NCI-H1048 (cell line): Measurements from ENCODE around the gene TRIM31.
A peak's percentile ranks its signal among the peaks of the same experiment; 100 is the strongest.

Experiments used
- DNase-seq: peaks from one replicate; lab custom pipeline; 2025; lab: John Stamatoyannopoulos, UW

Gene TRIM31

GRCh38 chr6:30112402-30112994 lies 392 bp downstream of the TRIM31 start:
- DNase-seq = no peak

GRCh38 chr6:30111266-30111856 lies 1.5 kb downstream of the TRIM31 start:
- DNase-seq = no peak

- DNase-seq = no peak
Measured at GRCh38 chr6:30104661-30105060, 8.2 kb downstream of the TRIM31 start.

GRCh38 chr6:30103872-30104179 lies 9.1 kb downstream of the TRIM31 start:
- DNase-seq = no peak

GRCh38 chr6:30102970-30103871 lies 9.7 kb downstream of the TRIM31 start:
- DNase-seq = peak; percentile 80

GRCh38 chr6:30102414-30102969 lies 10.4 kb downstream of the TRIM31 start:
- no peak for DNase-seq

GRCh38 chr6:30101444-30102413 lies 11.2 kb downstream of the TRIM31 start:
- DNase-seq = peak; percentile 45

GRCh38 chr6:30100585-30101443 lies 12.1 kb downstream of the TRIM31 start:
- DNase-seq = no peak

- DNase-seq = no peak
Measured at GRCh38 chr6:30100154-30100553, 12.7 kb downstream of the TRIM31 start.

GRCh38 chr6:30097902-30098768 lies 14.8 kb downstream of the TRIM31 start:
- no peak for DNase-seq

- DNase-seq = no peak
Measured at GRCh38 chr6:30096829-30097228, 16.1 kb downstream of the TRIM31 start.

GRCh38 chr6:30093951-30094661 lies 18.8 kb downstream of the TRIM31 start:
- DNase-seq = no peak

GRCh38 chr6:30092852-30093543 lies 19.9 kb downstream of the TRIM31 start:
- no peak for DNase-seq

- DNase-seq = no peak
Measured at GRCh38 chr6:30091577-30092381, 21.1 kb downstream of the TRIM31 start.

GRCh38 chr6:30087876-30088275 lies 25.0 kb downstream of the TRIM31 start:
- DNase-seq = no peak

- DNase-seq = no peak
Measured at GRCh38 chr6:30077218-30077617, 35.7 kb downstream of the TRIM31 start.
